Germinal center (tissue), 1 donor: ENCODE data around the gene ATP5MG.

Experiments
- DNase-seq: peaks from one replicate; pipeline ENCODE4 v3.0.0; 2012; ENCODE audit warnings: mixed read lengths, low spot score

The ATP5MG gene

GRCh38 chr11:118442908-118443589, 41.6 kb downstream of the ATP5MG start:
- no peak for DNase-seq

- DNase-seq = no peak
Measured at GRCh38 chr11:118443590-118444218, 42.3 kb downstream of the ATP5MG start.

DNA sequence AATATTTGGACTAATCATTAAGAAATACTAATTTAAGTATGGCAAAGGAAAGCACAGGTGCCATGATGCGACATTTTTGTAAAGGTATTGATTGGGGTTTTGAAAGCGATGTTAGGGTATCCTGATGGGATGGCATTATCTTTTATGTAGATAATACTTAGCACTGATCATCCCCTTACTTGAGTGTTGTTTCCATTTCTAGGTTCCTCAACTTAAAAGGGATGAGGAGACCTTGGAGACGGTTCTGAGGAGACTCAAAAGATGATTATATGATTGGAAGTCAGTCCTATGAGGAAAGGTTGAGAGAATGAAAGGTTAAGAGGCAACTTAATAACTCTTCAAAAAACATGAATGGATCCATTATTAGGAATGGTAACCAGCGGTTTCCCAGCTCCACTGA, 46.0 kb downstream of the ATP5MG start:
- no peak for DNase-seq

- no peak for DNase-seq
Measured at GRCh38 chr11:118448294-118448693, 46.9 kb downstream of the ATP5MG start.

- DNase-seq = no peak
Measured at GRCh38 chr11:118449316-118449918, 48.0 kb downstream of the ATP5MG start.

DNA sequence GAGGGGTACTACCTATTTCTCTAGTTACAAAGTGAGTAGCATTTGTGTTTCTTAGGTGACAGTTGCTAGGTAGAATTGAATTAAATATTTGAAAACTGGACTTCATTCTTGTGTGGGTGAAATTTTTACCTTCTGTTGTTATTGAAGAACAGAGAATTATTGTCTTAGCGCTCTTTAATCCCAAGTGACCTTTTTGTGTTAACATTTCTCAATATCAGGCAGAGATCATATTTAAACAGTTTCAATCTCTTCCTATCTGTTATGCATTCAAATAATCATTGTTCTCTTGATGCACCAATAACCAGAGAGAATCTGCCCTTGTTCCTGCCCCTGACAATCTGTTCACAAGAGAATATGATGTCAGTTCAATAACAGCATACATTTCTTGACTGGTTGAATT, 49.0 kb downstream of the ATP5MG start:
- no peak for DNase-seq
